Lower lobe of right lung (tissue), 2 donors: Measurements from ENCODE around the gene CHRM2. TPM values are rescaled to one million over a fixed set of nuclear protein-coding genes. Genes with fewer than 3 reads are reported as not detected.

Experiments used
- ATAC-seq, 2 donors: fragments of 200-7000 bp; cut with Tn5 transposase; one replicate each; pipeline ENCODE4 v1.9.1; 2020 to 2022; ENCODE audit warnings: mild to moderate bottlenecking in 2 of 2, moderate library complexity in 2 of 2
- DNase-seq: peaks from one replicate; pipeline ENCODE4 v3.0.0-alpha.2; 2020
- H3K27ac ChIP-seq: fragments of 200-600 bp; one replicate; pipeline ENCODE4 v1.8.0; 2022
- H3K27me3 ChIP-seq: fragments of 200-600 bp; one replicate; pipeline ENCODE4 v1.8.0; 2022; ENCODE audit warnings: low read depth
- H3K36me3 ChIP-seq: fragments of 200-600 bp; one replicate; pipeline ENCODE4 v1.8.0; 2022; ENCODE audit warnings: mild to moderate bottlenecking
- H3K4me1 ChIP-seq: fragments of 200-600 bp; one replicate; pipeline ENCODE4 v1.8.0; 2022
- H3K4me3 ChIP-seq: fragments of 200-600 bp; one replicate; pipeline ENCODE4 v1.8.0; 2022; ENCODE audit warnings: mild to moderate bottlenecking
- H3K9me3 ChIP-seq: fragments of 200-600 bp; one replicate; pipeline ENCODE4 v1.8.0; 2022
- intact Hi-C: fragments of 100-400 bp; cut with DNase I; formaldehyde crosslinking; loops from one replicate; pipeline ENCODE4 v1.11.0; 2022
- total RNA-seq: library from RNA; stranded (reverse); fragmentation: NEBNext Ultra II Directional; extraction: Animal tissue kit (Norgen Biotek cat#: 25700); gene quantifications from one replicate; pipeline ENCODE4 v1.2.1, GENCODE V29; 2021
- TF ChIP-seq, protein P1 (sequence below): fragments of 200-600 bp; IDR thresholded peaks from one replicate; pipeline ENCODE4 v1.8.0; 2022; ENCODE audit warnings: antibody characterized with exemption, mild to moderate bottlenecking
- donor health status: DM: no; HTN: yes; CAD: no; lungs with severe emphysema.

Gene CHRM2
- total RNA-seq, 1 donor from 2014 or later: 2.8 TPM

DNA sequence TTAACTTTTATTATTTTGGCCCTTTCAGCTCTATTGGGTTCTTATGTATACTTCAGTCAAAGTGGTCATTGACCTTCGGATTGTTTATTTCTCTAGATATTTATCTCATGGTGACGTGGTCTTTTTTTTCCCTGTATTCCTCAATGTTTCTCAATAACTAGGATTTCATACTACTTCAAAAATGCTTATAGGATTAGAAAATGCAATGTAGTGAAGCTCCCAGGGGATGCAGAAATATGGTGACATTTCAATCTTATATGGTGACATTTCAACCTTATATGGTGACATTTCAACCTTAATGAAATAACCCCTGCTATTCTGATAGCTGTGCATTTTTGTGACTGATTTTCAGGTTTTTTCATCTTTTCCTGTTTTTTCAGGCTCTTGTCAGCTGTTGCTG lies 51.4 kb downstream of the CHRM2 start:
- H3K27ac ChIP-seq: no peak overlapping the region
- no peaks in the 10 kb centered on the region for H3K27me3 ChIP-seq
- H3K9me3 ChIP-seq: no peaks in the 10 kb centered on the region
- peaks cover 5% of the 10 kb centered on the region for H3K4me1 ChIP-seq
- DNase-seq: no peak
- H3K4me3 ChIP-seq: no peak overlapping the region
- ATAC-seq: no peak
- TF ChIP-seq, protein P1, sequence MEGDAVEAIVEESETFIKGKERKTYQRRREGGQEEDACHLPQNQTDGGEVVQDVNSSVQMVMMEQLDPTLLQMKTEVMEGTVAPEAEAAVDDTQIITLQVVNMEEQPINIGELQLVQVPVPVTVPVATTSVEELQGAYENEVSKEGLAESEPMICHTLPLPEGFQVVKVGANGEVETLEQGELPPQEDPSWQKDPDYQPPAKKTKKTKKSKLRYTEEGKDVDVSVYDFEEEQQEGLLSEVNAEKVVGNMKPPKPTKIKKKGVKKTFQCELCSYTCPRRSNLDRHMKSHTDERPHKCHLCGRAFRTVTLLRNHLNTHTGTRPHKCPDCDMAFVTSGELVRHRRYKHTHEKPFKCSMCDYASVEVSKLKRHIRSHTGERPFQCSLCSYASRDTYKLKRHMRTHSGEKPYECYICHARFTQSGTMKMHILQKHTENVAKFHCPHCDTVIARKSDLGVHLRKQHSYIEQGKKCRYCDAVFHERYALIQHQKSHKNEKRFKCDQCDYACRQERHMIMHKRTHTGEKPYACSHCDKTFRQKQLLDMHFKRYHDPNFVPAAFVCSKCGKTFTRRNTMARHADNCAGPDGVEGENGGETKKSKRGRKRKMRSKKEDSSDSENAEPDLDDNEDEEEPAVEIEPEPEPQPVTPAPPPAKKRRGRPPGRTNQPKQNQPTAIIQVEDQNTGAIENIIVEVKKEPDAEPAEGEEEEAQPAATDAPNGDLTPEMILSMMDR: no peak
- H3K36me3 ChIP-seq: no peaks in the 10 kb centered on the region
- intact Hi-C loops: no loop called here

DNA sequence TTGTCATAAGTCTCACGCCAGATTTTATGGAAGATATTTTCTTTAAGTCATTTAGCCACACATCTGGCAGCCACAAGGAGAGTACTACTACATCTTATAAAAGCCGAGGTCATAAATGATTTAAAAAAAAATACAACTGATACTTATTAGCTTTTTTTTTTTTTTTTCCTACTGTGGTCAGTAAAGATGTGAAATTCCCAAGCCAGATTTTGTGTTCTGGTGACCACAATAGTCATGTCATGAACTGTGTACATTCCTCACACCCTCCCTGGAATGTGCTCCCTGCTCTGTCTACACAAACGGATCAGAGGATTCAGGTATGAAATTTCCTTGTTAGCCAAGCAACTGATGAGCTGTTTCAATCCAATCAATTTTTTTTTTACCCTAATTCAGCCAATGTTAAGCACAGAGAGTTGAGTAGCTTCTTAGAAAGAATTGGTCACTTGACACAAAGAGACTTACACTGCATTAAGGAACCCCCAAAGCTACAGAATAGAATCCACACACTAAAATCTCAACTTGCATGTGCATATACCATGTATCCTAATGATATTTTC lies 54.7 kb downstream of the CHRM2 start:
- peaks cover 9% of the 10 kb centered on the region for H3K4me1 ChIP-seq
- H3K27me3 ChIP-seq: no peaks in the 10 kb centered on the region
- H3K4me3 ChIP-seq: no peak overlapping the region
- H3K9me3 ChIP-seq: no peaks in the 10 kb centered on the region
- intact Hi-C loops: no loop called here
- no peaks in the 10 kb centered on the region for H3K36me3 ChIP-seq
- TF ChIP-seq, protein P1: no peak
- DNase-seq: no peak
- H3K27ac ChIP-seq: no peak overlapping the region
- ATAC-seq: no peak

DNA sequence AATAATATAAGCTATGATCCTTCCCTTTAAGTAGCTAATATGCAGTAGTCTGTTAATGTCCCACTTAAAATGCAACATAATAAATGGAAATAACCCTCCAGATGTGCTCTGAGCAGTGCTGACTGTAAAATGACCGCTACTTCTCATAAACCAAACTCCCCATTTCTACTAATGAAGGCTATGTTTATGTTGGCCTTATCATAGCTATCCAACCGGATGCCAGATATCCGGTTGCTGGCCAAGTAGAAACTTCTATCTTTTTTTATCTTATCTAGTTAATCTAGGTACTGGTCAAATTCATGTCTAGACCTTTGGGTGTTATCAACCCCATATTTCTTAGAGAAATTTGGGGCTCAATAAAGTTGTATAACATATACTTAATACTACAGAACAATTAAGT lies 56.6 kb downstream of the CHRM2 start:
- Histone ChIP-seq H3K4me1 (peaks cover 9% of the 10 kb centered on the region), H3K4me3 (no peak overlapping the region), H3K27me3 (no peaks in the 10 kb centered on the region), H3K27ac (no peak overlapping the region), H3K9me3 (no peaks in the 10 kb centered on the region), H3K36me3 (no peaks in the 10 kb centered on the region)
- DNase-seq (no peak), ATAC-seq (no peak)
- intact Hi-C loops: no loop called here
- TF ChIP-seq, protein P1: no peak

DNA sequence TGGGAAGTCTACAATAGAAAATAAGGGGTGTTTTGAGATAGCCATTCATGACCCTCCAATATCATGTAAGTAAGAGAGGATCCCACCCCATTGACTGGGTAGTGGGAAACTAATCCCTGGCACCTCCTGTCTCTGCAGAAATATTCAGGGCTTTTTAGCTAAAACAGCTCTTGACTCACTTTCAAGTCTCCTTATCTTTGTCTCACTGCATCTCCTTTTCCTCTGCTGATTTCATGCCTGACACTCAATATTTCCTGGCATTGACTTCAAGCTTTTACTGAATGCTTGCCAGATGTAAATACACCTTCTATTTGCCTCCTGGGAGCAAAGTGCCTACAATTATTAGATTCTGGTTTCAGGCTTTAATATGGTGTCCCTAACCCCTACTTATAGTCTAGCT lies 57.1 kb downstream of the CHRM2 start:
- H3K4me1 ChIP-seq: peaks cover 9% of the 10 kb centered on the region
- no peaks in the 10 kb centered on the region for H3K9me3 ChIP-seq
- intact Hi-C loops: no loop called here
- H3K36me3 ChIP-seq: no peaks in the 10 kb centered on the region
- no peak overlapping the region for H3K27ac ChIP-seq
- TF ChIP-seq, protein P1: no peak
- H3K4me3 ChIP-seq: no peak overlapping the region
- no peaks in the 10 kb centered on the region for H3K27me3 ChIP-seq
- DNase-seq (no peak), ATAC-seq (peak in 1 of 2 donors; percentile 21)

DNA sequence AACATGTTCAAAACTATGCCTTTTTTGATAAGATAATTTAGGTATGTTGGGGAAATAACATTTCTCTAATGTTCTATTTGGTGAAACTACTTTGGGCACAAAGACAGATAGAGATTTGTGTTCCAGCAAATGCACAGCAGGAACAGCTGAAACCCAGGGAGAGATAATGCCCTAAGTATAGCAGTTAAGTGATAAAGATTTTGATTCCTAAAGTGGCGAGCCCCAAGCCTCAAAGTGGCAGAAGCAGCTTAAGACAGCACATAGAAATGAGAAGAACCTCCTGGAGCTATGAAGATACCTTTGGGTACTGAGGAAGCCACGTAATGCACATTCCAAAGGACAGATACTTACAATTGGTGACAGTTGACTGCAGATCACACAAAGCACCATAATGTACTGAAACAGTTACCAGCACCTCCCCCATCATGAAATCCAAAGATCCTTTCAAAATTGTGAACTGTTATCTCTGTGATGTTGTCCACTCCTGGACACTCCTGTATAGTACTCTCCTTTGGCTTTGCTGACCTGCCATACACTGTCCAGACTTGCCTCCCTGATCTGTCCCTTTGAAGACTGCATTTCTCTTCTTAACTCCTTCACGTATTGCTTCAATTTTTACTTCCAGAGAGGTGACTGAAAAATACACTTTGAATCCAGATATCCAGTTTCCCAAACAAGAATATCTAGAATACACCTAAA lies 62.9 kb downstream of the CHRM2 start:
- no peak for DNase-seq
- TF ChIP-seq, protein P1: no peak
- no peaks in the 10 kb centered on the region for H3K27me3 ChIP-seq
- no peaks in the 10 kb centered on the region for H3K36me3 ChIP-seq
- no peaks in the 10 kb centered on the region for H3K9me3 ChIP-seq
- intact Hi-C loops: no loop called here
- H3K4me1 ChIP-seq: no peaks in the 10 kb centered on the region
- ATAC-seq: no peak
- no peak overlapping the region for H3K27ac ChIP-seq
- H3K4me3 ChIP-seq: no peak overlapping the region
